Right lobe of liver (tissue), 6 donors: ENCODE measurements around the gene AKAP11. TPM values are rescaled to one million over a fixed set of nuclear protein-coding genes. Genes with fewer than 3 reads are reported as not detected.
"Not testable (repeated sequence)": the region's sequence is repeated elsewhere in the genome, so short reads cannot be mapped to it uniquely, and the experiment has no call there.

Experiments used
- ATAC-seq, 4 donors: fragments of 200-7000 bp; cut with Tn5 transposase; one replicate each; pipeline ENCODE4 v1.9.1; 2020; ENCODE audit warnings: mild to moderate bottlenecking in 4 of 4, moderate library complexity in 4 of 4
- DNase-seq, 3 donors: peaks; one replicate each; pipeline ENCODE4 v3.0.0-alpha.2; 2020
- H3K27ac ChIP-seq, 3 donors: fragments of 200-600 bp; one replicate each; pipeline ENCODE4 v1.8.0; 2022
- H3K27me3 ChIP-seq, 2 donors: fragments of 200-600 bp; one replicate each; pipeline ENCODE4 v1.8.0; 2022
- H3K36me3 ChIP-seq, 4 donors: fragments of 200-600 bp; sonication (generic) in 1 of 4; one replicate each; pipeline versions ENCODE4 v1.5.1 to v1.8.0; 2017 to 2022; ENCODE audit warnings: control low read depth in 1 of 4
- H3K4me1 ChIP-seq, 4 donors: fragments of 200-600 bp; sonication (generic) in 1 of 4; one replicate each; pipeline versions ENCODE4 v1.5.1 to v1.8.0; 2017 to 2022; ENCODE audit warnings: control low read depth in 1 of 4
- H3K4me3 ChIP-seq, 3 donors: fragments of 200-600 bp; one replicate each; pipeline ENCODE4 v1.8.0; 2022
- H3K9me3 ChIP-seq, 4 donors: fragments of 200-600 bp; sonication (generic) in 1 of 4; one replicate each; pipeline versions ENCODE4 v1.5.1 to v1.8.0; 2017 to 2022; ENCODE audit warnings: control low read depth in 1 of 4
- CTCF ChIP-seq, 4 donors: fragments of 200-600 bp in 3 of 4; fragments of 450-650 bp in 1 of 4; IDR thresholded peaks; one replicate each; pipeline versions ENCODE4 v1.5.1 to v1.8.0; 2016 to 2022; ENCODE audit warnings: antibody characterized with exemption in 4 of 4, mild to moderate bottlenecking in 2 of 4
- POLR2A ChIP-seq: fragments of 450-650 bp; IDR thresholded peaks from one replicate; pipeline ENCODE4 v1.6.1; 2017; ENCODE audit warnings: antibody characterized with exemption, mild to moderate bottlenecking
- WGBS: methylation state at CpG from one replicate; pipeline ENCODE4 v1.1.6; 2018; ENCODE audit warnings: low coverage, low lambda C conversion rate; ENCODE audit not compliant: insufficient coverage; ENCODE audit errors: missing lambda C conversion rate; 5-methylcytosine and 5-hydroxymethylcytosine counted together
- intact Hi-C, 2 donors: fragments of 100-400 bp; cut with DNase I; formaldehyde crosslinking; loops; one replicate each; pipeline versions ENCODE4 v1.11.2 to v1.14.1; 2022
- long read RNA-seq: library from polyadenylated mRNA; unstranded; transcript quantifications from one replicate; pipeline ENCODE4 v2.0.0, GENCODE V29; 2019
- total RNA-seq, 6 experiments: library from RNA; depleted of rRNA in 2 of 6; stranded (reverse); fragments of >200 nt in 2 of 6; fragmentation: NEBNext Ultra II Directional in 3 of 6; extraction: Animal tissue kit (Norgen Biotek cat#: 25700) in 3 of 6; gene quantifications; one replicate each; pipeline versions ENCODE4 v1.1.0 to v1.2.4, GENCODE V29; 2016 to 2023
- donor health status: DM: no; HTN: yes; CAD: no.
- donor health status: DM: no; HTN: no; CAD: no.
- donor health status: DM: no; HTN: no; CAD: no.
- donor health status: DM: no; HTN: yes; CAD: no.
- donor health status: DM: no; HTN: yes; CAD: no.

The AKAP11 gene
- total RNA-seq: 10 to 100 TPM in 5 of 6 experiments, 1 to 10 TPM in 1; 8.5 to 13.8 (median 12.1) TPM
- long read RNA-seq, partial matches to known transcripts: 1 of 1 reads
- long read RNA-seq, other reads (novel, unspliced or antisense): 0 of 1 reads

GRCh38 chr13:42272115-42272803 is at the start of gene AKAP11:
Gene AKAP11 (plus strand): TSS chr13:42272152. CDS start chr13:42286349, 14,197 bp downstream.
- H3K9me3 ChIP-seq: no peaks in the 10 kb centered on the region
- peak within 1 kb of the TSS; percentile 83 to 88 (median 84) for H3K27ac ChIP-seq
- H3K27me3 ChIP-seq: no peaks in the 10 kb centered on the region
- ATAC-seq (peak; percentile 38 to 51 (median 44)), DNase-seq (peak; percentile 52 to 69 (median 58))
- TF ChIP-seq POLR2A (peak; percentile 30), CTCF (IDR thresholded peaks at IDR 0.05) (no peak)
- intact Hi-C loops: no loop called here
- H3K4me3 ChIP-seq: peak within 1 kb of the TSS; percentile 93 to 96 (median 94)
- WGBS: 0% methylated on average over 5 of the region's 59 CpGs
- peaks cover 0 to 8% (median 0%) of the 10 kb centered on the region in 4 donors for H3K4me1 ChIP-seq
- H3K36me3 ChIP-seq: no peaks in the 10 kb centered on the region

- no peaks in the 10 kb centered on the region for H3K9me3 ChIP-seq
- WGBS: 100% methylated on average over 4 of the region's 4 CpGs
- DNase-seq (no peak), ATAC-seq (no peak)
- no peak overlapping the region for H3K4me3 ChIP-seq
- no peaks in the 10 kb centered on the region for H3K27me3 ChIP-seq
- TF ChIP-seq POLR2A: no peak
- TF ChIP-seq CTCF (IDR thresholded peaks at IDR 0.05): no peak
- no peaks in the 10 kb centered on the region for H3K36me3 ChIP-seq
- H3K4me1 ChIP-seq: no peaks in the 10 kb centered on the region
- intact Hi-C loops: no loop called here
- H3K27ac ChIP-seq: no peak overlapping the region
Observed at GRCh38 chr13:42223681-42224080, 48.3 kb upstream of the AKAP11 start.

GRCh38 chr13:42225051-42225450 is 46.9 kb upstream of the AKAP11 start:
- no peaks in the 10 kb centered on the region for H3K9me3 ChIP-seq
- H3K36me3 ChIP-seq: no peaks in the 10 kb centered on the region
- no peak for ATAC-seq
- H3K27ac ChIP-seq: no peak overlapping the region
- WGBS: 100% methylated on average over 2 of the region's 2 CpGs
- TF ChIP-seq POLR2A (no peak), CTCF (IDR thresholded peaks at IDR 0.05) (no peak)
- intact Hi-C loops: no loop called here
- DNase-seq: no peak
- no peak overlapping the region for H3K4me3 ChIP-seq
- H3K27me3 ChIP-seq: no peaks in the 10 kb centered on the region
- H3K4me1 ChIP-seq: no peaks in the 10 kb centered on the region

GRCh38 chr13:42226759-42227158 is 45.2 kb upstream of the AKAP11 start:
- H3K27ac ChIP-seq, intact Hi-C loops, H3K4me3 ChIP-seq, DNase-seq, H3K9me3 ChIP-seq, H3K27me3 ChIP-seq, H3K4me1 ChIP-seq, ATAC-seq, H3K36me3 ChIP-seq: not testable (repeated sequence)
- WGBS: 91% methylated on average over 2 of the region's 5 CpGs

- Histone ChIP-seq H3K4me3 (no peak overlapping the region), H3K36me3 (no peaks in the 10 kb centered on the region), H3K9me3 (no peaks in the 10 kb centered on the region), H3K4me1 (no peaks in the 10 kb centered on the region), H3K27me3 (no peaks in the 10 kb centered on the region), H3K27ac (no peak overlapping the region)
- DNase-seq (no peak), ATAC-seq (no peak)
- TF ChIP-seq POLR2A: no peak
- no peak for TF ChIP-seq CTCF (IDR thresholded peaks at IDR 0.05)
- intact Hi-C loops: no loop called here
- WGBS: 100% methylated on average over 1 of the region's 1 CpG
Observed at GRCh38 chr13:42228527-42228926, 43.4 kb upstream of the AKAP11 start.
